NCI-H526 (cell line): ENCODE data around the gene RAI1.
"Not testable (repeated sequence)": the region's sequence is repeated elsewhere in the genome, so short reads cannot be mapped to it uniquely, and the experiment has no call there.

Experiments
- DNase-seq, 2 experiments: peaks; one replicate each; lab custom pipeline; 2025; lab: John Stamatoyannopoulos, UW

Gene RAI1

GRCh38 chr17:17804007-17804406, 122.7 kb downstream of the RAI1 start:
- DNase-seq: no peak

GRCh38 chr17:17805575-17805974, 124.3 kb downstream of the RAI1 start:
- DNase-seq: no peak

- DNase-seq: no peak
Measured at GRCh38 chr17:17806035-17806434, 124.8 kb downstream of the RAI1 start.

- no peak for DNase-seq
Measured at GRCh38 chr17:17806611-17807274, 125.5 kb downstream of the RAI1 start.

GRCh38 chr17:17807440-17807839, 126.2 kb downstream of the RAI1 start:
- DNase-seq: no peak

GRCh38 chr17:17808200-17808599, 126.9 kb downstream of the RAI1 start:
- not testable (repeated sequence) for DNase-seq

GRCh38 chr17:17808706-17809432, 127.6 kb downstream of the RAI1 start:
- DNase-seq: no peak

- no peak for DNase-seq
Measured at GRCh38 chr17:17809531-17810083, 128.3 kb downstream of the RAI1 start.

GRCh38 chr17:17810084-17810894, 129.0 kb downstream of the RAI1 start:
- peak; percentile 26 to 82 for DNase-seq

- no peak for DNase-seq
Measured at GRCh38 chr17:17810895-17811248, 129.6 kb downstream of the RAI1 start.

- DNase-seq: peak in 1 of 2 experiments; percentile 35
Measured at GRCh38 chr17:17811381-17812210, 130.3 kb downstream of the RAI1 start.

- peak in 1 of 2 experiments; percentile 67 for DNase-seq
Measured at GRCh38 chr17:17812211-17813054, 131.2 kb downstream of the RAI1 start.

- DNase-seq: no peak
Measured at GRCh38 chr17:17813055-17813724, 131.9 kb downstream of the RAI1 start.

- DNase-seq: no peak
Measured at GRCh38 chr17:17813725-17814095, 132.5 kb downstream of the RAI1 start.

- DNase-seq: peak in 1 of 2 experiments; percentile 19
Measured at GRCh38 chr17:17814162-17815061, 133.2 kb downstream of the RAI1 start.

- no peak for DNase-seq
Measured at GRCh38 chr17:17815062-17815406, 133.8 kb downstream of the RAI1 start.

- DNase-seq: no peak
Measured at GRCh38 chr17:17815436-17816200, 134.4 kb downstream of the RAI1 start.

GRCh38 chr17:17816240-17816814, 135.1 kb downstream of the RAI1 start:
- no peak for DNase-seq
